Measurements from ENCODE around the gene IRF8.
A peak's percentile ranks its signal among the peaks of the same experiment; 100 is the strongest.

The IRF8 gene

GRCh38 chr16:85898521-85899442 is at the start of gene IRF8:
TSS of gene IRF8 (plus strand) at chr16:85899162. CDS start at chr16:85903016, 3,854 bp downstream.
- Histone ChIP-seq H3K27me3 (replicated peaks; ENCODE audit: control insufficient read depth, insufficient read depth, low read length) (no peaks in the 10 kb centered on the region), H3K36me3 (ENCODE audit: control insufficient read depth, insufficient read depth, low read length) (peaks cover 6% of the 10 kb centered on the region), H3K4me3 (replicated peaks; ENCODE audit: low read depth, low read length) (peak within 1 kb of the TSS; percentile 91)
- no peak for TF ChIP-seq CTCF (IDR thresholded peaks at IDR 0.05; ENCODE audit: insufficient read depth, low read length, poor library complexity, severe bottlenecking)
- peak; percentile 95 for DNase-seq (ENCODE audit: extremely low read depth, insufficient read length)

GRCh38 chr16:85849388-85849787 is 49.6 kb upstream of the IRF8 start:
- no peaks in the 10 kb centered on the region for H3K27me3 ChIP-seq (replicated peaks; ENCODE audit: control insufficient read depth, insufficient read depth, low read length)

GRCh38 chr16:85850344-85850880 is 48.5 kb upstream of the IRF8 start:
- H3K36me3 ChIP-seq (ENCODE audit: control insufficient read depth, insufficient read depth, low read length): no peaks in the 10 kb centered on the region
- no peak for DNase-seq (ENCODE audit: extremely low read depth, insufficient read length)
- TF ChIP-seq CTCF (IDR thresholded peaks at IDR 0.05; ENCODE audit: insufficient read depth, low read length, poor library complexity, severe bottlenecking): no peak
- no peak overlapping the region for H3K4me3 ChIP-seq (replicated peaks; ENCODE audit: low read depth, low read length)
- H3K27me3 ChIP-seq (replicated peaks; ENCODE audit: control insufficient read depth, insufficient read depth, low read length): no peaks in the 10 kb centered on the region

More at GRCh38 chr16:85849388-85849787, 49.6 kb upstream of the IRF8 start:
- Histone ChIP-seq H3K36me3 (ENCODE audit: control insufficient read depth, insufficient read depth, low read length) (no peaks in the 10 kb centered on the region), H3K4me3 (replicated peaks; ENCODE audit: low read depth, low read length) (no peak overlapping the region)
- DNase-seq (ENCODE audit: extremely low read depth, insufficient read length): no peak
- no peak for TF ChIP-seq CTCF (IDR thresholded peaks at IDR 0.05; ENCODE audit: insufficient read depth, low read length, poor library complexity, severe bottlenecking)

GRCh38 chr16:85851034-85851785 is 47.8 kb upstream of the IRF8 start:
- H3K4me3 ChIP-seq (replicated peaks; ENCODE audit: low read depth, low read length): no peak overlapping the region
- H3K36me3 ChIP-seq (ENCODE audit: control insufficient read depth, insufficient read depth, low read length): no peaks in the 10 kb centered on the region
- no peak for TF ChIP-seq CTCF (IDR thresholded peaks at IDR 0.05; ENCODE audit: insufficient read depth, low read length, poor library complexity, severe bottlenecking)
- no peaks in the 10 kb centered on the region for H3K27me3 ChIP-seq (replicated peaks; ENCODE audit: control insufficient read depth, insufficient read depth, low read length)
- no peak for DNase-seq (ENCODE audit: extremely low read depth, insufficient read length)

- Histone ChIP-seq H3K4me3 (replicated peaks; ENCODE audit: low read depth, low read length) (no peak overlapping the region), H3K36me3 (ENCODE audit: control insufficient read depth, insufficient read depth, low read length) (no peaks in the 10 kb centered on the region), H3K27me3 (replicated peaks; ENCODE audit: control insufficient read depth, insufficient read depth, low read length) (no peaks in the 10 kb centered on the region)
- DNase-seq (ENCODE audit: extremely low read depth, insufficient read length): no peak
- TF ChIP-seq CTCF (IDR thresholded peaks at IDR 0.05; ENCODE audit: insufficient read depth, low read length, poor library complexity, severe bottlenecking): no peak
These were observed 45.1 kb upstream of the IRF8 start for GRCh38 chr16:85853547-85854545.
